Measurements from ENCODE around the gene ATP8A2. TPM values are rescaled to one million over a fixed set of nuclear protein-coding genes. Genes with fewer than 3 reads are reported as not detected.

ATP8A2 gene
- total RNA-seq, 1 experiment from 2014 or later, result not detected

DNA sequence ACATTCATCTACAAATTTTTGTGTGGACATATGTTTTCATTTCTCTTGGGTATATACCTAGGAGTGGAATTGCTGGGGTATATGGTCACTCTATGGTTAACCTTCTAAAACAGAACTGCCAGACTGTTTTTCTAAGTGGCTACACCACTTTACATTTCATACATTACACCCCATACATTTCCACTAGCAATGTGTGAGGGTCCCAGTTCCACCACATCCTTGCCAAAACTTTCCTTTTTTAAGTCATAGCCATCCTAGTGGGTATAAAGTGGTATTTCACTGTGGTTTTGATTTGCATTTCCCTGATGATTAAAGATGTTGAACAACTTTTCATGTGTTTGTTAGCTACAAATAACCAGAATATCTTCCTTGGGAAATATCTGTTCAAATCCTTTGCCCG, 344.0 kb downstream of the ATP8A2 start:
- CTCF ChIA-PET, result no interaction called here
- intact Hi-C loops (cut with micrococcal nuclease; ENCODE audit: unreplicated experiment), result no loop called here
- no peaks in the 10 kb centered on the region for H3K9me3 ChIP-seq (ENCODE audit: insufficient read depth, low read depth)

DNA sequence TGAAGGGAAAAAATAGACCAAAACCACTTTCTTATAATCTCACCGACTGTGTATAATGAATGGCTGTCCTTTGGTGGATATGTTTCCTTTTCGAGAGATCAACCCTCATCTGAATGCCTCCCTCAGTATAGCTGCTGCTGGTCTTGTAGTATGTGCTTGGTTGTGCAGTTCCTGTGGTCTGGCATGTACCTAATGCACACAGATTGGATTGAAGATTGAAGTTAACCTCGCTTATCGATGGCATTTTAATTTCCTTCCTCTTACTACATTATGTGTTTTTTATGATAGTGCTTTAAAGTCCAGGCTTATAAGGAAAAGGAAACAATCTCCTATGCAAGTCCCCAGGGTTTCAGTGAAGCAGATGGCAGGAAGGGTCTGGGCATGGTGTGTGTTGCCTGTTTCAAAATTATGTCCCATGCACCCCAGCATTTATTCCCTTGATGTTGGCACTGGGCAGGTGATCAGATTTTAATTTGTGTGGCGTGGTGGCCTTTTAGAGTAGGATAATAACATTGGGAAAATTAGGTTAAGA, 346.0 kb downstream of the ATP8A2 start:
- Histone ChIP-seq H3K27ac (no peak overlapping the region), H3K27me3 (ENCODE audit: insufficient read depth, low read depth) (peaks cover 25% of the 10 kb centered on the region; the same call in 1 of the 2 replicates), H4K20me1 (ENCODE audit: insufficient read depth) (no peaks in the 10 kb centered on the region), H3K9me3 (ENCODE audit: insufficient read depth, low read depth) (no peaks in the 10 kb centered on the region), H3K4me3 (no peak overlapping the region), H3K4me2 (no peak overlapping the region), H2AFZ (no peak overlapping the region), H3K9me2 (ENCODE audit: insufficient read depth) (no peaks in the 10 kb centered on the region), H3K36me3 (ENCODE audit: low read depth) (no peaks in the 10 kb centered on the region), H3F3A (ENCODE audit: insufficient read depth, low read depth) (no peaks in the 10 kb centered on the region), H3K4me1 (replicated peaks; ENCODE audit: insufficient read depth) (no peaks in the 10 kb centered on the region), H3K79me2 (ENCODE audit: low read depth) (no peaks in the 10 kb centered on the region)
- BruUV-seq (replicated peaks), result no TSS peak
- DNase-seq, result no peak
- intact Hi-C loops (cut with micrococcal nuclease; ENCODE audit: unreplicated experiment), result no loop called here
- POLR2A ChIA-PET (ENCODE audit: unreplicated experiment), result no interaction called here
- CTCF ChIA-PET, result no interaction called here
- TF ChIP-seq, protein P1, sequence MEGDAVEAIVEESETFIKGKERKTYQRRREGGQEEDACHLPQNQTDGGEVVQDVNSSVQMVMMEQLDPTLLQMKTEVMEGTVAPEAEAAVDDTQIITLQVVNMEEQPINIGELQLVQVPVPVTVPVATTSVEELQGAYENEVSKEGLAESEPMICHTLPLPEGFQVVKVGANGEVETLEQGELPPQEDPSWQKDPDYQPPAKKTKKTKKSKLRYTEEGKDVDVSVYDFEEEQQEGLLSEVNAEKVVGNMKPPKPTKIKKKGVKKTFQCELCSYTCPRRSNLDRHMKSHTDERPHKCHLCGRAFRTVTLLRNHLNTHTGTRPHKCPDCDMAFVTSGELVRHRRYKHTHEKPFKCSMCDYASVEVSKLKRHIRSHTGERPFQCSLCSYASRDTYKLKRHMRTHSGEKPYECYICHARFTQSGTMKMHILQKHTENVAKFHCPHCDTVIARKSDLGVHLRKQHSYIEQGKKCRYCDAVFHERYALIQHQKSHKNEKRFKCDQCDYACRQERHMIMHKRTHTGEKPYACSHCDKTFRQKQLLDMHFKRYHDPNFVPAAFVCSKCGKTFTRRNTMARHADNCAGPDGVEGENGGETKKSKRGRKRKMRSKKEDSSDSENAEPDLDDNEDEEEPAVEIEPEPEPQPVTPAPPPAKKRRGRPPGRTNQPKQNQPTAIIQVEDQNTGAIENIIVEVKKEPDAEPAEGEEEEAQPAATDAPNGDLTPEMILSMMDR (conservative IDR thresholded peaks at IDR 0.05), result no peak
- TF ChIP-seq EZH2 (IDR thresholded peaks at IDR 0.05; ENCODE audit: low read depth), result no peak

More for the DNA sequence above, 344.0 kb downstream of the ATP8A2 start:
- Histone ChIP-seq H3K27ac (no peak overlapping the region), H3K9me2 (ENCODE audit: insufficient read depth) (no peaks in the 10 kb centered on the region), H3K79me2 (ENCODE audit: low read depth) (no peaks in the 10 kb centered on the region), H4K20me1 (ENCODE audit: insufficient read depth) (no peaks in the 10 kb centered on the region), H3K27me3 (ENCODE audit: insufficient read depth, low read depth) (peaks cover 37% of the 10 kb centered on the region), H2AFZ (no peak overlapping the region), H3K4me1 (replicated peaks; ENCODE audit: insufficient read depth) (no peaks in the 10 kb centered on the region), H3K4me2 (no peak overlapping the region), H3F3A (ENCODE audit: insufficient read depth, low read depth) (no peaks in the 10 kb centered on the region), H3K4me3 (no peak overlapping the region), H3K36me3 (ENCODE audit: low read depth) (no peaks in the 10 kb centered on the region)
- DNase-seq, result no peak
- POLR2A ChIA-PET (ENCODE audit: unreplicated experiment), result no interaction called here
- TF ChIP-seq EZH2 (IDR thresholded peaks at IDR 0.05; ENCODE audit: low read depth), result no peak
- no TSS peak for BruUV-seq (replicated peaks)

DNA sequence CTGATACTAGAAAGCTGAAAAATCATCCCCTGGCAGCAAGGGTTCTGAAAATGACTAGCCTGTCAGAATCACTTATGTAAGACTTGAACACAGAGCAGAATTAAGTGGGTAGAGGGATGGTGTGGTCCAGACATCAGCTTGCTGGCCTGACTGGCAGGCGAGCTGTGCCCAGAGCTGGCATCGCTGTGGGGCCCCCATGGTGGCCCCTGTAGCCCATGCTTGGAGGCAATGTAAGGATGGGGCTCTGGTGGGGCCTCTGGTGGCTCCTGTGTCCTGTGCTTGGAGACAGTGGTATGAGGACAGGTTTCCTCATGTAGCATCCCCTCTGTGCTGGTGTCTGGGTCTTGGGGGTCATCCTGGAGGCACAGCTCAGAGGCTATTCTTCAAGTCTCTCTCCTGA, 347.9 kb downstream of the ATP8A2 start:
- POLR2A ChIA-PET (ENCODE audit: unreplicated experiment), result no interaction called here

More for the DNA sequence above, 347.9 kb downstream of the ATP8A2 start:
- Histone ChIP-seq H3F3A (ENCODE audit: insufficient read depth, low read depth) (no peaks in the 10 kb centered on the region), H3K36me3 (ENCODE audit: low read depth) (no peaks in the 10 kb centered on the region), H4K20me1 (ENCODE audit: insufficient read depth) (no peaks in the 10 kb centered on the region), H3K79me2 (ENCODE audit: low read depth) (no peaks in the 10 kb centered on the region), H3K9me3 (ENCODE audit: insufficient read depth, low read depth) (no peaks in the 10 kb centered on the region), H3K4me2 (no peak overlapping the region), H3K27ac (no peak overlapping the region), H3K27me3 (ENCODE audit: insufficient read depth, low read depth) (peaks cover 6% of the 10 kb centered on the region; the same call in 1 of the 2 replicates), H3K4me1 (replicated peaks; ENCODE audit: insufficient read depth) (no peaks in the 10 kb centered on the region), H3K9me2 (ENCODE audit: insufficient read depth) (no peaks in the 10 kb centered on the region), H2AFZ (no peak overlapping the region), H3K4me3 (no peak overlapping the region)
- BruUV-seq (replicated peaks), result no TSS peak
- intact Hi-C loops (cut with micrococcal nuclease; ENCODE audit: unreplicated experiment), result no loop called here
- no peak for DNase-seq
- CTCF ChIA-PET, result no interaction called here
- TF ChIP-seq, protein P1 (conservative IDR thresholded peaks at IDR 0.05), result no peak
- no peak for TF ChIP-seq EZH2 (IDR thresholded peaks at IDR 0.05; ENCODE audit: low read depth)
